Astrocyte (in vitro differentiated cells and primary cell): ENCODE measurements around the gene DCDC2C. TPM values are rescaled to one million over a fixed set of nuclear protein-coding genes. Genes with fewer than 3 reads are reported as not detected.
A peak's percentile ranks its signal among the peaks of the same experiment; 100 is the strongest.

Experiments
- DNase-seq: peaks from one replicate; pipeline ENCODE4 v3.0.0-alpha.2; 2010; ENCODE audit warnings: low read depth
- FAIRE-seq: peaks from 2 replicates; lab custom pipeline; 2011; peaks lifted over from hg19 to GRCh38; lab: Jason Lieb, UNC
- H2AFZ ChIP-seq: 2 replicates; pipeline ENCODE4 v1.6.0; 2012; ENCODE audit warnings: low read depth, low read length, inconsistent platforms
- H3K27ac ChIP-seq: 2 replicates; pipeline ENCODE4 v1.5.1; 2011; ENCODE audit warnings: low read depth, low read length, inconsistent platforms
- H3K27me3 ChIP-seq: 2 replicates; pipeline ENCODE4 v1.6.0; 2011; ENCODE audit warnings: low read length, inconsistent platforms; ENCODE audit not compliant: insufficient read depth
- H3K36me3 ChIP-seq: 2 replicates; pipeline ENCODE4 v1.5.1; 2011; ENCODE audit warnings: low read length, inconsistent platforms; ENCODE audit not compliant: insufficient read depth
- H3K4me1 ChIP-seq: 2 replicates; pipeline ENCODE4 v1.5.1; 2011; ENCODE audit warnings: low read length, inconsistent platforms; ENCODE audit not compliant: insufficient read depth
- H3K4me2 ChIP-seq: 2 replicates; pipeline ENCODE4 v1.6.0; 2012; ENCODE audit warnings: low read length, inconsistent platforms
- H3K4me3 ChIP-seq: 2 replicates; pipeline ENCODE4 v1.5.1; 2011; ENCODE audit warnings: low read depth, mild to moderate bottlenecking, low read length, inconsistent platforms; ENCODE audit not compliant: insufficient read depth
- H3K79me2 ChIP-seq: 2 replicates; pipeline ENCODE4 v1.6.0; 2012; ENCODE audit warnings: mild to moderate bottlenecking, low read length, inconsistent platforms; ENCODE audit not compliant: insufficient read depth
- H3K9ac ChIP-seq: 2 replicates; pipeline ENCODE4 v1.6.0; 2012; ENCODE audit warnings: mild to moderate bottlenecking, low read length, inconsistent platforms
- H3K9me3 ChIP-seq: 2 replicates; pipeline ENCODE4 v1.5.1; 2012; ENCODE audit warnings: low read depth, mild to moderate bottlenecking, low read length, inconsistent platforms; ENCODE audit not compliant: insufficient read depth
- H4K20me1 ChIP-seq: 2 replicates; pipeline ENCODE4 v1.6.0; 2012; ENCODE audit warnings: low read length, inconsistent platforms; ENCODE audit not compliant: insufficient read depth
- H3K27ac Mint-ChIP-seq: one replicate; pipeline ENCODE4 v1.8.0; 2021; ENCODE audit warnings: mild to moderate bottlenecking, mixed read lengths; ENCODE audit not compliant: unreplicated experiment
- H3K27me3 Mint-ChIP-seq: one replicate; pipeline ENCODE4 v1.8.0; 2021; ENCODE audit warnings: low read depth, mixed read lengths; ENCODE audit not compliant: unreplicated experiment
- H3K36me3 Mint-ChIP-seq: one replicate; pipeline ENCODE4 v1.8.0; 2021; ENCODE audit warnings: low read depth, mixed read lengths; ENCODE audit not compliant: unreplicated experiment
- H3K4me1 Mint-ChIP-seq: one replicate; pipeline ENCODE4 v1.8.0; 2021; ENCODE audit warnings: low read depth, mixed read lengths; ENCODE audit not compliant: unreplicated experiment
- H3K4me3 Mint-ChIP-seq: one replicate; pipeline ENCODE4 v1.8.0; 2021; ENCODE audit warnings: mild to moderate bottlenecking, moderate library complexity, mixed read lengths; ENCODE audit not compliant: unreplicated experiment
- H3K9me3 Mint-ChIP-seq: one replicate; pipeline ENCODE4 v1.8.0; 2021; ENCODE audit warnings: mild to moderate bottlenecking, mixed read lengths; ENCODE audit not compliant: unreplicated experiment
- CTCF ChIP-seq: IDR thresholded peaks from 2 replicates; pipeline ENCODE4 v1.5.1; 2011; ENCODE audit warnings: low read depth, mild to moderate bottlenecking, inconsistent platforms, low read length, moderate library complexity; ENCODE audit not compliant: insufficient read depth
- EZH2 ChIP-seq: IDR thresholded peaks from 2 replicates; pipeline ENCODE4 v1.6.1; 2012; ENCODE audit warnings: mild to moderate bottlenecking, low read length, inconsistent platforms; ENCODE audit not compliant: insufficient read depth
- total RNA-seq: library from RNA; stranded (reverse); gene quantifications from 2 replicates; pipeline ENCODE4 v1.2.1, GENCODE V29; 2021

The DCDC2C gene
- total RNA-seq, 1 donor from 2014 or later, result not detected

GRCh38 chr2:3784731-3785130 lies 81.4 kb downstream of the DCDC2C start:
- H3K36me3 Mint-ChIP-seq, result no peaks in the 10 kb centered on the region
- no peak overlapping the region for H3K4me3 ChIP-seq
- H3K4me1 Mint-ChIP-seq, result no peaks in the 10 kb centered on the region
- peaks cover under 1% of the 10 kb centered on the region for H3K27me3 Mint-ChIP-seq
- no peak for DNase-seq
- no peaks in the 10 kb centered on the region for H3K27me3 ChIP-seq
- no peaks in the 10 kb centered on the region for H4K20me1 ChIP-seq
- H3K27ac ChIP-seq, result no peak overlapping the region
- H3K4me2 ChIP-seq, result peak overlapping the region; percentile 63
- no peak overlapping the region for H3K4me3 Mint-ChIP-seq
- no peaks in the 10 kb centered on the region for H3K9me3 ChIP-seq
- no peaks in the 10 kb centered on the region for H3K79me2 ChIP-seq
- H3K9me3 Mint-ChIP-seq, result no peaks in the 10 kb centered on the region
- TF ChIP-seq CTCF (no peak), EZH2 (no peak)
- H3K36me3 ChIP-seq, result no peaks in the 10 kb centered on the region
- H3K9ac ChIP-seq, result peak overlapping the region; percentile 24
- H2AFZ ChIP-seq, result no peak overlapping the region
- no peak for FAIRE-seq
- H3K27ac Mint-ChIP-seq, result no peak overlapping the region
- peaks cover 12% of the 10 kb centered on the region for H3K4me1 ChIP-seq

GRCh38 chr2:3785220-3785889 lies 82.0 kb downstream of the DCDC2C start:
- peak overlapping the region; percentile 63 for H3K4me2 ChIP-seq
- FAIRE-seq, result no peak

More at GRCh38 chr2:3785220-3785889, 82.0 kb downstream of the DCDC2C start:
- Mint-ChIP-seq H3K27me3 (no peaks in the 10 kb centered on the region), H3K4me1 (no peaks in the 10 kb centered on the region), H3K9me3 (no peaks in the 10 kb centered on the region), H3K27ac (peak overlapping the region; percentile 16), H3K36me3 (no peaks in the 10 kb centered on the region), H3K4me3 (no peak overlapping the region)
- DNase-seq, result no peak
- no peaks in the 10 kb centered on the region for H3K9me3 ChIP-seq
- TF ChIP-seq EZH2 (no peak), CTCF (no peak)
- no peaks in the 10 kb centered on the region for H3K27me3 ChIP-seq
- H4K20me1 ChIP-seq, result no peaks in the 10 kb centered on the region
- H3K4me3 ChIP-seq, result no peak overlapping the region
- peaks cover 12% of the 10 kb centered on the region for H3K4me1 ChIP-seq
- no peaks in the 10 kb centered on the region for H3K36me3 ChIP-seq
- H3K27ac ChIP-seq, result no peak overlapping the region
- H3K9ac ChIP-seq, result peak overlapping the region; percentile 24
- no peak overlapping the region for H2AFZ ChIP-seq
- H3K79me2 ChIP-seq, result no peaks in the 10 kb centered on the region
